Melanocyte of skin (primary cell): ENCODE measurements around the gene FGFRL1. TPM values are rescaled to one million over a fixed set of nuclear protein-coding genes. Genes with fewer than 3 reads are reported as not detected.

ENCODE experiments used
- total RNA-seq, 2 donors: library from RNA; depleted of rRNA; stranded (reverse); fragments of >200 nt; gene quantifications; 2 replicates each; pipeline ENCODE4 v1.2.3, GENCODE V29; 2012

Gene FGFRL1
- 10 to 100 TPM in 1 of 2 donors, 1 to 10 TPM in 1; 4.3 to 11.7 TPM for total RNA-seq

GRCh38 chr4:1011022-1011665 is at the start of gene FGFRL1:
TSS of gene FGFRL1 (plus strand) at chr4:1011626. CDS start at chr4:1012486, 860 bp downstream.

DNA sequence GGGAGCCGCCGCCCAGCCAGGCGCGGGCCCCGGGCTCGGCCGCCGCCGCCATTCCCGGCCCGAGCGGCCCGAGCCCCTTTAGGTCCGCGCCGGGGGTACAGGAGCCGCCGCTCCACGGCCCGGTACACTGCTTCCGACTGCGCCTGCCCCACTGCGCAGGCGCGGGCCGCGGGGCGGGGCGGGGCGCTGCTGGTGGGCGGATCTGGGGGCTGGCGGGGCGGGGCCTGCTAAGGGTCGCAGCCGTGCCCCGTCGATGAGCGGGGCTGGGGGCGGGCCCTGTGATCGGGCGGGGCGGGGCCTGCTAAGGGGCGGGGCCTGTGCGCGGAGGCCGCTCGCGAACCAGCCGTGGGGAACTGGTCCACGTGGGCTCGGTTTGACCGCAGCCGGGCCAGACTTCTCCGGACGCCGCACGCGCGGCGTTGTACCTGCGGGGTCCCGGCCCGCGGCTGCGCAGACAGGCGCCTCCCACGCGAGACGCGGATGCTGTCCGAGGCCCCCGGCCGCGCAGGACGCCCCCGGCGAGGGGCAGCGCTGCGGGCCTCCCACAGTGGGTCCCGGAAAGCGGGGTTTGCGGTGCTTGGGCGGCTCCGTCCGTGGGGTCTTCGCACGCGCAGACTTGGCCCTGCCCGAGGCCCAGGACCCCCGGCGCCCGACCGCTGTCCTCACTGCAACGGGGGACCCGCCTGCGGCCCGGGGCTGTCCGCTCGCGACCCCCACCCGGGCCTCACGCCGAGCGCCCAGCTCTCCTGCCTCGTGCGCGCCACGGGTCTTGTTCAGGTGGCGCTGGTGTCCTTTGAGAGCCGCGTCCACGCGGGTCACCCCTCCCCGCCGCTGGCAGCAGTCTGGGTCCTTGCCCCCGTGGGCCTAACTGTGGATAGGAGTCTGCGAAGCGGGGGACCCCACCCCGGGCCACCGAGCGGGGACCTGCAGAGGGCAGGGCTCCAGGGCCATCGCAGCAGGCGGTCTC is 37.7 kb upstream of the FGFRL1 start, which contains the start of gene DGKQ:
Gene DGKQ (minus strand): TSS at position 139 of the 967 bp plus-strand sequence. CDS start 87 bp downstream, at position 52.

DNA sequence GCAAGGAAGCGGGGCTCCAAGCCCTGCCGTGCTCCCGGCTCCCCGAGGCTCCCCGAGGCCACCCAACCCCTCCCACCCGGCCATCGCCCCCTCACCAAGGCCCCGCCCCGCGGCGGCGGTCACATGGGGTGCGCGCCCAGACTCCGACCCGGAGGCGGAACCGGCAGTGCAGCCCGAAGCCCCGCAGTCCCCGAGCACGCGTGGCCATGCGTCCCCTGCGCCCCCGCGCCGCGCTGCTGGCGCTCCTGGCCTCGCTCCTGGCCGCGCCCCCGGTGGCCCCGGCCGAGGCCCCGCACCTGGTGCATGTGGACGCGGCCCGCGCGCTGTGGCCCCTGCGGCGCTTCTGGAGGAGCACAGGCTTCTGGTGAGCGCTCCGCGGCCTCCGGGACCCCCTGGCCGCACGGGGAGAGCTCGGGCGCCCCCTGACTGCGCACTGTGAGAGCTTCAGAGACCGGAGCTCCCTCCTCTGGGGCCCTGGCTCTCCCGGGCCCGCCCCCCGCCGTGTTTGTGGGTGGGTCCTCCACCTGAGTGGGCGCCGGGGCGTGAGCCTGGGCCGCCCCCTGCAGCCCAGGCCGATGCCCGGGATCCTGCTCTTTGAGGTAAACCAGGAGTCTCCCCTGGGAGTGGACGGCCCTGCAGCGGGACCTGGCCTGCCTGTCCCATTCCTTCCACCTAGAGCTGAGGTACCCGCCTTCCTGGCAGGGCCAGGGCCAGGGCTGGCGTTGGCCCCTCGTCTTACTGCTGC is 24.4 kb upstream of the FGFRL1 start, which contains the start of gene IDUA:
Gene IDUA (plus strand): TSS at position 166 of the 745 bp plus-strand sequence. CDS start 41 bp downstream, at position 207.

GRCh38 chr4:993111-994029 is 18.1 kb upstream of the FGFRL1 start, which contains the start of gene SLC26A1:
TSS of gene SLC26A1 (minus strand) at chr4:993404. CDS start at chr4:991703, 1,701 bp downstream.

Other genes starting within 250 kb of the FGFRL1 start
- not detected for gene CPLX1, start 185.5 kb upstream of the FGFRL1 start, total RNA-seq
- 10 to 100 TPM; 56.9 to 62.6 TPM for gene GAK, start 79.3 kb upstream of the FGFRL1 start, total RNA-seq
- 10 to 100 TPM; 13.0 to 18.6 TPM for gene TMEM175, start 79.2 kb upstream of the FGFRL1 start, total RNA-seq
- gene DGKQ, start 38.1 kb upstream of the FGFRL1 start, total RNA-seq, result 10 to 100 TPM; 17.6 to 22.7 TPM
- gene IDUA, start 24.6 kb upstream of the FGFRL1 start, total RNA-seq, result 10 to 100 TPM in 1 of 2 donors, 1 to 10 TPM in 1; 6.7 to 15.8 TPM
- gene SLC26A1, start 18.2 kb upstream of the FGFRL1 start, total RNA-seq, result under 1 TPM; 0.33 to 0.34 TPM
- gene RNF212, start 101.9 kb downstream of the FGFRL1 start, total RNA-seq, result under 1 TPM in 1 of 2 donors, not detected in 1; 0.34 TPM
- gene SPON2, start 161.0 kb downstream of the FGFRL1 start, total RNA-seq, result 10 to 100 TPM; 20.0 to 42.0 TPM
- gene CTBP1, start 237.5 kb downstream of the FGFRL1 start, total RNA-seq, result 100 to 1,000 TPM; 200 to 215 TPM